Measurements from ENCODE around the gene LPIN2. TPM values are rescaled to one million over a fixed set of nuclear protein-coding genes. Genes with fewer than 3 reads are reported as not detected.

Gene LPIN2
- total RNA-seq, 1 experiment from 2014 or later: 10.7 TPM

DNA sequence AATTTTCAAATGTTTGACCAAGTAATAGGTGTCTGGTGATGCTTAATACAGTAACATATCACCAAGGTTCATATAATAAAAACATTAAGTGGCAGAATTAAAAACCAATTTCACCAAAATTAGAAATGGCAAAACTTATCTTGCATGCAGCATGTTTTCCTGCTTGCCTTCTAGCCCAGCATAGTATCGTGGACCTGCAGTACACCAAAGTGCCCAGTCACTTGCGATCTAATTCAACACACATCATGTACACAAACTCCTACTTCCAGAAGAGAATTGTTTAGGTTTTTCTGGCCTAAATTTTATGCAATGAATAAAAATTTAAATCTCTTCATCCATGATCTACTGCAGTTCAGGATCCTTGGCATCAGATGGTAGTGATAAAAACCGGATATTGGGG is 28.9 kb downstream of the LPIN2 start:
- Histone ChIP-seq H3K27ac (ENCODE audit: low read depth, low read length) (no peak overlapping the region), H4K20me1 (ENCODE audit: insufficient read depth) (no peaks in the 10 kb centered on the region), H3K9me3 (ENCODE audit: control insufficient read depth in 1 of 2, insufficient read depth in 1 of 2, low read depth in 1 of 2, low read length in 2 of 2) (no peaks in the 10 kb centered on the region), H3K36me3 (ENCODE audit: control insufficient read depth in 1 of 2, insufficient read depth in 2 of 2, low read length in 2 of 2) (no peaks in the 10 kb centered on the region), H3K4me3 (replicated peaks in 1 of 2; ENCODE audit: low read depth in 1 of 2, low read length in 2 of 2) (no peak overlapping the region), H3K79me2 (ENCODE audit: insufficient read depth, low read length) (peaks cover 9% of the 10 kb centered on the region; the same call in 1 of the 2 replicates), H3K4me2 (ENCODE audit: low read length) (no peak overlapping the region), H3K9ac (ENCODE audit: low read length) (no peak overlapping the region), H2AFZ (ENCODE audit: low read depth, low read length, poor library complexity, severe bottlenecking) (no peak overlapping the region), H3K9me2 (ENCODE audit: insufficient read depth) (no peaks in the 10 kb centered on the region), H3K27me3 (ENCODE audit: insufficient read depth, low read length) (no peaks in the 10 kb centered on the region), H3K4me1 (ENCODE audit: control insufficient read depth in 1 of 2, insufficient read depth in 2 of 2, low read length in 2 of 2) (peaks cover 11 to 22% of the 10 kb centered on the region in 2 experiments)
- ChIA-PET CTCF (no interaction called here), POLR2A (no interaction called here), RAD21 (ENCODE audit: low non-redundant PET in 1 of 2, low total read pairs in 2 of 2, uncharacterized antibody in 2 of 2, unreplicated experiment in 2 of 2) (no interaction called here)
- no peak for TF ChIP-seq SP1 (IDR thresholded peaks at IDR 0.05; ENCODE audit: low read depth)
- TF ChIP-seq ELF1 (IDR thresholded peaks at IDR 0.05; ENCODE audit: borderline replicate concordance, low read depth): no peak
- TF ChIP-seq, protein P1, sequence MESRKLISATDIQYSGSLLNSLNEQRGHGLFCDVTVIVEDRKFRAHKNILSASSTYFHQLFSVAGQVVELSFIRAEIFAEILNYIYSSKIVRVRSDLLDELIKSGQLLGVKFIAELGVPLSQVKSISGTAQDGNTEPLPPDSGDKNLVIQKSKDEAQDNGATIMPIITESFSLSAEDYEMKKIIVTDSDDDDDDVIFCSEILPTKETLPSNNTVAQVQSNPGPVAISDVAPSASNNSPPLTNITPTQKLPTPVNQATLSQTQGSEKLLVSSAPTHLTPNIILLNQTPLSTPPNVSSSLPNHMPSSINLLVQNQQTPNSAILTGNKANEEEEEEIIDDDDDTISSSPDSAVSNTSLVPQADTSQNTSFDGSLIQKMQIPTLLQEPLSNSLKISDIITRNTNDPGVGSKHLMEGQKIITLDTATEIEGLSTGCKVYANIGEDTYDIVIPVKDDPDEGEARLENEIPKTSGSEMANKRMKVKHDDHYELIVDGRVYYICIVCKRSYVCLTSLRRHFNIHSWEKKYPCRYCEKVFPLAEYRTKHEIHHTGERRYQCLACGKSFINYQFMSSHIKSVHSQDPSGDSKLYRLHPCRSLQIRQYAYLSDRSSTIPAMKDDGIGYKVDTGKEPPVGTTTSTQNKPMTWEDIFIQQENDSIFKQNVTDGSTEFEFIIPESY (IDR thresholded peaks at IDR 0.05; ENCODE audit: extremely low read depth, insufficient replicate concordance, low read length): no peak
- no peak for TF ChIP-seq SIN3A (IDR thresholded peaks at IDR 0.05; ENCODE audit: low read depth)
- no peak for TF ChIP-seq ZFX (IDR thresholded peaks at IDR 0.05)
- no peak for TF ChIP-seq JUND (IDR thresholded peaks at IDR 0.05)
- no peak for TF ChIP-seq EGR1 (IDR thresholded peaks at IDR 0.05; ENCODE audit: low read depth)
- no peak for ATAC-seq
- no TSS peak for BruUV-seq (replicated peaks)
- no peak for DNase-seq (ENCODE audit: low read depth, low spot score)
- intact Hi-C loops (cut with micrococcal nuclease): no loop called here

DNA sequence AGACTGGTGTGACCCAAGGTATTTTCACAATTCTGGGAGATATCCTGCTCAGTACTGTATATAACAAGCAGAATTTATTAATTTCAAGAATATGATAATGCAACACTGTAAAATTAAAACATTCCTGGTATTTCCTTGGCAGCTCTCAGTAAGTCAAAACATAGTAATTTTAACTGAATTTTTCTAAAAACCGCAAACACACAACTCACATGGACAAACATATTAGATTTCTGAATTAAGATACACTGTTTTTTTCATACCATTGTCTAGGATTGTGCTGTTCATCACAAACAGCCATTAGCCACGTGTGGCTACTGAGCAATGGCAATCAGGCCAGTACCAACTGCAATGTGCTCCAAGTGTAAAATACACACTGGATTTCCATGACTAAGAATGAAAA is 29.6 kb downstream of the LPIN2 start:
- Histone ChIP-seq H3K27me3 (ENCODE audit: insufficient read depth, low read length) (no peaks in the 10 kb centered on the region), H3K9me2 (ENCODE audit: insufficient read depth) (no peaks in the 10 kb centered on the region), H2AFZ (ENCODE audit: low read depth, low read length, poor library complexity, severe bottlenecking) (no peak overlapping the region), H3K4me3 (replicated peaks in 1 of 2; ENCODE audit: low read depth in 1 of 2, low read length in 2 of 2) (no peak overlapping the region), H3K4me1 (ENCODE audit: control insufficient read depth in 1 of 2, insufficient read depth in 2 of 2, low read length in 2 of 2) (peaks cover 11 to 30% of the 10 kb centered on the region in 2 experiments), H4K20me1 (ENCODE audit: insufficient read depth) (no peaks in the 10 kb centered on the region), H3K36me3 (ENCODE audit: control insufficient read depth in 1 of 2, insufficient read depth in 2 of 2, low read length in 2 of 2) (no peaks in the 10 kb centered on the region), H3K4me2 (ENCODE audit: low read length) (no peak overlapping the region), H3K27ac (ENCODE audit: low read depth, low read length) (no peak overlapping the region), H3K9ac (ENCODE audit: low read length) (no peak overlapping the region), H3K79me2 (ENCODE audit: insufficient read depth, low read length) (peaks cover 10% of the 10 kb centered on the region; the same call in 1 of the 2 replicates), H3K9me3 (ENCODE audit: control insufficient read depth in 1 of 2, insufficient read depth in 1 of 2, low read depth in 1 of 2, low read length in 2 of 2) (no peaks in the 10 kb centered on the region)
- intact Hi-C loops (cut with micrococcal nuclease): no loop called here
- no peak for TF ChIP-seq EZH2 (IDR thresholded peaks at IDR 0.05)
- TF ChIP-seq SIN3A (IDR thresholded peaks at IDR 0.05; ENCODE audit: low read depth): no peak
- TF ChIP-seq CEBPB (IDR thresholded peaks at IDR 0.05; ENCODE audit: low read depth): no peak
- TF ChIP-seq EGR1 (IDR thresholded peaks at IDR 0.05; ENCODE audit: low read depth): no peak
- no peak for TF ChIP-seq EZH2phosphoT487 (IDR thresholded peaks at IDR 0.05; ENCODE audit: borderline replicate concordance)
- TF ChIP-seq ZFX (IDR thresholded peaks at IDR 0.05): no peak
- TF ChIP-seq, protein P1 (IDR thresholded peaks at IDR 0.05; ENCODE audit: extremely low read depth, insufficient replicate concordance, low read length): no peak
- no peak for TF ChIP-seq FOSL1 (IDR thresholded peaks at IDR 0.05; ENCODE audit: low read depth)
- TF ChIP-seq, protein P2, sequence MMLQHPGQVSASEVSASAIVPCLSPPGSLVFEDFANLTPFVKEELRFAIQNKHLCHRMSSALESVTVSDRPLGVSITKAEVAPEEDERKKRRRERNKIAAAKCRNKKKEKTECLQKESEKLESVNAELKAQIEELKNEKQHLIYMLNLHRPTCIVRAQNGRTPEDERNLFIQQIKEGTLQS (IDR thresholded peaks at IDR 0.05): no peak
- no peak for TF ChIP-seq YY1 (IDR thresholded peaks at IDR 0.05; ENCODE audit: extremely low read depth, insufficient replicate concordance, low read depth, low read length)
- no peak for TF ChIP-seq CBX3 (IDR thresholded peaks at IDR 0.05; ENCODE audit: low read depth)
- TF ChIP-seq, protein P3, sequence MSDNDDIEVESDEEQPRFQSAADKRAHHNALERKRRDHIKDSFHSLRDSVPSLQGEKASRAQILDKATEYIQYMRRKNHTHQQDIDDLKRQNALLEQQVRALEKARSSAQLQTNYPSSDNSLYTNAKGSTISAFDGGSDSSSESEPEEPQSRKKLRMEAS (IDR thresholded peaks at IDR 0.05): no peak
- TF ChIP-seq SP1 (IDR thresholded peaks at IDR 0.05; ENCODE audit: low read depth): no peak
- ChIA-PET CTCF (no interaction called here), POLR2A (no interaction called here), RAD21 (ENCODE audit: low non-redundant PET in 1 of 2, low total read pairs in 2 of 2, uncharacterized antibody in 2 of 2, unreplicated experiment in 2 of 2) (no interaction called here)
- ATAC-seq: no peak
- BruUV-seq (replicated peaks): no TSS peak
- no peak for DNase-seq (ENCODE audit: low read depth, low spot score)
